H1 (cell line): Measurements from ENCODE around the gene VIPR1. TPM values are rescaled to one million over a fixed set of nuclear protein-coding genes. Genes with fewer than 3 reads are reported as not detected.

Experiments used
- BACH1 ChIP-seq: IDR thresholded peaks from 2 replicates; pipeline ENCODE4 v1.6.1; 2012; ENCODE audit warnings: low read length, improper control_type of control experiment
- CBX5 ChIP-seq: fragments of 300-800, 300-1000 bp; sonication (generic); IDR thresholded peaks from 2 replicates; pipeline ENCODE4 v1.7.1; 2016; ENCODE audit warnings: antibody characterized with exemption, low read length, low read depth
- polyA plus RNA-seq, 7 experiments: library from polyadenylated mRNA; depleted of rRNA in 3 of 7; stranded (reverse) in 5 of 7; unstranded in 2 of 7; fragments of >200 nt in 5 of 7; fragments of 200-250 nt in 2 of 7; gene quantifications; 1 replicate in 5 of 7; 2 replicates in 1 of 7; 4 replicates in 1 of 7; pipeline versions ENCODE4 v1.2.1 to v1.2.3, GENCODE V29; 2011 to 2013; ENCODE audit warnings: missing spikeins in 2 of 7, mixed read lengths in 2 of 7
- total RNA-seq: library from RNA; stranded (reverse); fragmentation: NEBNext Ultra II Directional; extraction: Animal tissue kit (Norgen Biotek cat#: 25700); gene quantifications from 2 replicates; pipeline ENCODE4 v1.2.1, GENCODE V29; 2021
- TF ChIP-seq, protein P1 (sequence below): IDR thresholded peaks from 2 replicates; pipeline ENCODE4 v1.6.1; 2012; ENCODE audit warnings: inconsistent platforms

VIPR1 gene
- total and polyA plus RNA-seq, 2 of the 8 experiments (the other 6 are each of a cell fraction or from before 2014, with no cell fraction given), result 7.8 to 10.1 TPM

- TF ChIP-seq, protein P1, sequence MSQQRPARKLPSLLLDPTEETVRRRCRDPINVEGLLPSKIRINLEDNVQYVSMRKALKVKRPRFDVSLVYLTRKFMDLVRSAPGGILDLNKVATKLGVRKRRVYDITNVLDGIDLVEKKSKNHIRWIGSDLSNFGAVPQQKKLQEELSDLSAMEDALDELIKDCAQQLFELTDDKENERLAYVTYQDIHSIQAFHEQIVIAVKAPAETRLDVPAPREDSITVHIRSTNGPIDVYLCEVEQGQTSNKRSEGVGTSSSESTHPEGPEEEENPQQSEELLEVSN, result no peak
- TF ChIP-seq CBX5 (no peak), BACH1 (no peak)
Observed at GRCh38 chr3:42569593-42570142, 67.2 kb downstream of the VIPR1 start (continued).
